ENCODE measurements around the gene PLCG1.
"Not testable (repeated sequence)": the region's sequence is repeated elsewhere in the genome, so short reads cannot be mapped to it uniquely, and the experiment has no call there.

Gene PLCG1

GRCh38 chr20:41136680-41137613 is at the start of gene PLCG1:
Gene PLCG1 (plus strand): TSS chr20:41137543. CDS start chr20:41137642, 99 bp downstream.
- DNase-seq: peak; percentile 90

- DNase-seq: no peak
Observed at GRCh38 chr20:41087777-41088176, 49.6 kb upstream of the PLCG1 start.

- DNase-seq: no peak
Observed at GRCh38 chr20:41089555-41089954, 47.8 kb upstream of the PLCG1 start.

- no peak for DNase-seq
Observed at GRCh38 chr20:41091927-41092326, 45.4 kb upstream of the PLCG1 start.

- DNase-seq: peak; percentile 36
Observed at GRCh38 chr20:41094353-41095055, 42.8 kb upstream of the PLCG1 start.

- DNase-seq: peak; percentile 67
Observed at GRCh38 chr20:41095110-41095969, 42.0 kb upstream of the PLCG1 start.

GRCh38 chr20:41098703-41099250 is 38.6 kb upstream of the PLCG1 start:
- no peak for DNase-seq

GRCh38 chr20:41100001-41100480 is 37.3 kb upstream of the PLCG1 start:
- no peak for DNase-seq

GRCh38 chr20:41101660-41102059 is 35.7 kb upstream of the PLCG1 start:
- DNase-seq: no peak

- no peak for DNase-seq
Observed at GRCh38 chr20:41108531-41108930, 28.8 kb upstream of the PLCG1 start.

- no peak for DNase-seq
Observed at GRCh38 chr20:41110012-41110411, 27.3 kb upstream of the PLCG1 start.

GRCh38 chr20:41110930-41111577 is 26.3 kb upstream of the PLCG1 start:
- DNase-seq: no peak

GRCh38 chr20:41111578-41111951 is 25.8 kb upstream of the PLCG1 start:
- DNase-seq: no peak

GRCh38 chr20:41116282-41116956 is 20.9 kb upstream of the PLCG1 start:
- no peak for DNase-seq

- DNase-seq: not testable (repeated sequence)
Observed at GRCh38 chr20:41118159-41118558, 19.2 kb upstream of the PLCG1 start.

GRCh38 chr20:41118632-41119031 is 18.7 kb upstream of the PLCG1 start:
- no peak for DNase-seq

GRCh38 chr20:41119614-41120561 is 17.5 kb upstream of the PLCG1 start:
- no peak for DNase-seq

GRCh38 chr20:41121399-41121798 is 15.9 kb upstream of the PLCG1 start:
- DNase-seq: no peak

- DNase-seq: no peak
Observed at GRCh38 chr20:41123631-41124030, 13.7 kb upstream of the PLCG1 start.

GRCh38 chr20:41124451-41125094 is 12.8 kb upstream of the PLCG1 start:
- no peak for DNase-seq
